SK-N-SH (cell line): ENCODE results near the gene KCTD12. TPM values are rescaled to one million over a fixed set of nuclear protein-coding genes. Genes with fewer than 3 reads are reported as not detected.

Source experiments
- CTCF ChIA-PET: fragments of 300-600, 350-600 bp; formaldehyde crosslinking; extraction: SDS; loops from one replicate; lab custom pipeline; 2021; lab: Yijun Ruan, JAX
- POLR2A ChIA-PET: fragments of 350-600 bp; sonication (Branson Sonifier 250); formaldehyde crosslinking; extraction: SDS; loops from one replicate; lab custom pipeline; 2020; ENCODE audit warnings: antibody characterized with exemption, inconsistent platforms; lab: Yijun Ruan, JAX
- DNase-seq: peaks from one replicate; pipeline ENCODE4 v3.0.0; 2012
- H2AFZ ChIP-seq: fragments of 200-600 bp; sonication (generic); 2 replicates; pipeline ENCODE4 v1.8.1; 2016; ENCODE audit warnings: antibody characterized with exemption, mild to moderate bottlenecking, low read depth
- H3F3A ChIP-seq: fragments of 200-600 bp; sonication (generic); replicated peaks from 2 replicates; pipeline ENCODE3; 2016; ENCODE audit warnings: antibody characterized with exemption, mild to moderate bottlenecking; ENCODE audit not compliant: insufficient read depth
- H3K27ac ChIP-seq, 2 experiments: fragments of 200-500 bp in 1 of 2; fragments of 200-600 bp in 1 of 2; sonication (Bioruptor generic) in 1 of 2; sonication (generic), shearing (Covaris generic) in 1 of 2; 2 replicates each; pipeline versions ENCODE4 v1.5.1 to v1.6.1; 2014 to 2016; ENCODE audit warnings: low read depth in 2 of 2, inconsistent platforms in 1 of 2, low read length in 1 of 2, mild to moderate bottlenecking in 1 of 2, mixed read lengths in 1 of 2
- H3K27me3 ChIP-seq: fragments of 200-600 bp; sonication (generic), shearing (Covaris generic); 2 replicates; pipeline ENCODE4 v1.6.1; 2016; ENCODE audit warnings: mixed run types; ENCODE audit not compliant: insufficient read depth
- H3K36me3 ChIP-seq, 2 experiments: fragments of 200-500 bp in 1 of 2; fragments of 200-600 bp in 1 of 2; sonication (Bioruptor generic) in 1 of 2; sonication (generic) in 1 of 2; replicated peaks in 1 of 2; 2 replicates each; pipeline versions ENCODE3 to v1.5.1; 2014 to 2016; ENCODE audit warnings: low read length in 1 of 2, mild to moderate bottlenecking in 1 of 2; ENCODE audit not compliant: insufficient read depth in 2 of 2, control insufficient read depth in 1 of 2
- H3K4me1 ChIP-seq, 2 experiments: fragments of 200-500 bp in 1 of 2; fragments of 200-600 bp in 1 of 2; sonication (Bioruptor generic) in 1 of 2; sonication (generic), shearing (Covaris generic) in 1 of 2; 2 replicates each; pipeline versions ENCODE4 v1.5.1 to v1.6.1; 2014 to 2016; ENCODE audit warnings: low read depth in 1 of 2, low read length in 1 of 2, mixed run types in 1 of 2; ENCODE audit not compliant: insufficient read depth in 2 of 2, control insufficient read depth in 1 of 2
- H3K4me2 ChIP-seq: fragments of 200-600 bp; sonication (generic), shearing (Covaris generic); 2 replicates; pipeline ENCODE4 v1.6.1; 2017; ENCODE audit warnings: mixed run types
- H3K4me3 ChIP-seq, 2 experiments: fragments of 200-500 bp in 1 of 2; fragments of 200-600 bp in 1 of 2; sonication (Bioruptor generic) in 1 of 2; sonication (generic), shearing (Covaris generic) in 1 of 2; 2 replicates each; pipeline versions ENCODE4 v1.5.1 to v1.8.1; 2014 to 2016; ENCODE audit warnings: low read depth in 2 of 2, inconsistent platforms in 1 of 2, low read length in 1 of 2, mild to moderate bottlenecking in 1 of 2, mixed read lengths in 1 of 2, moderate library complexity in 1 of 2
- H3K79me2 ChIP-seq: fragments of 200-600 bp; sonication (generic); 2 replicates; pipeline ENCODE4 v1.8.1; 2017; ENCODE audit warnings: mild to moderate bottlenecking; ENCODE audit not compliant: insufficient read depth
- H3K9ac ChIP-seq: fragments of 200-600 bp; sonication (generic); 2 replicates; pipeline ENCODE4 v1.6.1; 2017; ENCODE audit warnings: mixed run types
- H3K9me2 ChIP-seq: fragments of 200-600 bp; sonication (generic); 2 replicates; pipeline ENCODE4 v1.6.1; 2017; ENCODE audit warnings: mixed run types
- H3K9me3 ChIP-seq: fragments of 200-600 bp; sonication (generic); 2 replicates; pipeline ENCODE4 v1.6.1; 2017; ENCODE audit warnings: mixed run types, mild to moderate bottlenecking, moderate library complexity
- H4K20me1 ChIP-seq: fragments of 200-600 bp; sonication (generic); 2 replicates; pipeline ENCODE4 v1.6.1; 2017; ENCODE audit warnings: mild to moderate bottlenecking, mixed run types; ENCODE audit not compliant: insufficient read depth
- CHD2 ChIP-seq: fragments of 150-350 bp; IDR thresholded peaks from 2 replicates; pipeline ENCODE4 v1.6.1; 2018; ENCODE audit warnings: low read length; ENCODE audit not compliant: partially characterized antibody
- FOXJ3 ChIP-seq: sonication (generic); formaldehyde crosslinking; IDR thresholded peaks from 2 replicates; pipeline ENCODE4 v1.5.1; 2020; ENCODE audit warnings: mild to moderate bottlenecking, missing genetic modification reagents
- GATA2 ChIP-seq: sonication (generic); formaldehyde crosslinking; IDR thresholded peaks from 2 replicates; pipeline ENCODE4 v1.5.0; 2020; ENCODE audit warnings: mild to moderate bottlenecking, missing genetic modification reagents
- JUND ChIP-seq: IDR thresholded peaks from 2 replicates; pipeline ENCODE4 v1.4.0; 2012
- MEF2A ChIP-seq: IDR thresholded peaks from 2 replicates; pipeline ENCODE4 v1.4.0; 2012; ENCODE audit warnings: low read depth, borderline replicate concordance
- MXI1 ChIP-seq: IDR thresholded peaks from 2 replicates; pipeline ENCODE4 v1.6.1; 2012; ENCODE audit warnings: mild to moderate bottlenecking, low read depth, low read length, improper control_type of control experiment
- NRF1 ChIP-seq: IDR thresholded peaks from 2 replicates; pipeline ENCODE4 v1.6.1; 2012; ENCODE audit warnings: low read depth, mild to moderate bottlenecking, low read length
- RFX5 ChIP-seq: IDR thresholded peaks from 2 replicates; pipeline ENCODE4 v1.6.1; 2012; ENCODE audit warnings: mild to moderate bottlenecking, improper control_type of control experiment, low read length
- RXRA ChIP-seq: IDR thresholded peaks from 2 replicates; pipeline ENCODE4 v1.4.0; 2012; ENCODE audit warnings: low read depth, mild to moderate bottlenecking, borderline replicate concordance
- SIN3A ChIP-seq: IDR thresholded peaks from 2 replicates; pipeline ENCODE4 v1.6.1; 2012; ENCODE audit warnings: low read depth, mild to moderate bottlenecking, low read length, moderate library complexity, borderline replicate concordance
- SMC3 ChIP-seq: IDR thresholded peaks from 2 replicates; pipeline ENCODE4 v1.6.1; 2012; ENCODE audit warnings: low read depth, low read length, improper control_type of control experiment
- USF1 ChIP-seq: IDR thresholded peaks from 2 replicates; pipeline ENCODE4 v1.4.0; 2012; ENCODE audit warnings: low read depth, borderline replicate concordance
- YY1 ChIP-seq: IDR thresholded peaks from 2 replicates; pipeline ENCODE4 v1.4.0; 2012; ENCODE audit warnings: low read depth, mild to moderate bottlenecking
- ZBTB33 ChIP-seq: IDR thresholded peaks from 2 replicates; pipeline ENCODE4 v1.4.0; 2012; ENCODE audit warnings: low read depth, borderline replicate concordance
- WGBS: methylation state at CpG from one replicate; pipeline ENCODE4 v1.1.6; 2017; ENCODE audit warnings: low lambda C conversion rate; 5-methylcytosine and 5-hydroxymethylcytosine counted together
- polyA plus RNA-seq, 3 experiments: library from polyadenylated mRNA; depleted of rRNA; stranded (reverse); fragments of >200 nt; gene quantifications; 2 replicates each; pipeline ENCODE4 v1.2.3, GENCODE V29; 2012
- TF ChIP-seq, protein P1 (sequence below): IDR thresholded peaks from 2 replicates; pipeline ENCODE4 v1.4.0; 2012; ENCODE audit warnings: low read depth
- TF ChIP-seq, protein P2 (sequence below): fragments of 200-600 bp; sonication (generic); IDR thresholded peaks from 2 replicates; pipeline ENCODE4 v1.6.1; 2017; ENCODE audit warnings: antibody characterized with exemption, mild to moderate bottlenecking, moderate library complexity

The KCTD12 gene
- polyA plus RNA-seq, 1 of the 3 experiments (the other 2 are of a cell fraction): 1.0 TPM

GRCh38 chr13:76873445-76873844 lies 12.8 kb downstream of the KCTD12 start:
- Histone ChIP-seq H4K20me1 (no peaks in the 10 kb centered on the region), H3K36me3 (no peaks in the 10 kb centered on the region), H3K4me2 (no peak overlapping the region), H3K4me1 (peaks cover 0 to 3% of the 10 kb centered on the region in 2 experiments; a peak in 1 of 4 replicates), H3K9me2 (no peaks in the 10 kb centered on the region), H3K9me3 (no peaks in the 10 kb centered on the region), H3K79me2 (no peaks in the 10 kb centered on the region), H3K4me3 (no peak overlapping the region), H3K27me3 (no peaks in the 10 kb centered on the region), H3K9ac (no peak overlapping the region), H3F3A (no peaks in the 10 kb centered on the region), H2AFZ (no peak overlapping the region), H3K27ac (no peak overlapping the region)
- no peak for DNase-seq
- POLR2A ChIA-PET: no interaction called here
- 54% methylated on average over 2 of the region's 2 CpGs for WGBS
- CTCF ChIA-PET: interaction anchor here (1.6 to 3.4 kb wide), 2 partner anchors 11 to 14 kb away, joined by 4 to 14 read pairs; no protein-coding TSS in a partner anchor
- TF ChIP-seq CHD2 (no peak), SMC3 (no peak), ZBTB33 (no peak), MXI1 (no peak), RXRA (no peak), FOXJ3 (CRISPR knock-in tag) (no peak), USF1 (no peak), JUND (no peak), MEF2A (no peak), SIN3A (no peak)
- TF ChIP-seq, protein P1, sequence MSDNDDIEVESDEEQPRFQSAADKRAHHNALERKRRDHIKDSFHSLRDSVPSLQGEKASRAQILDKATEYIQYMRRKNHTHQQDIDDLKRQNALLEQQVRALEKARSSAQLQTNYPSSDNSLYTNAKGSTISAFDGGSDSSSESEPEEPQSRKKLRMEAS: no peak

DNA sequence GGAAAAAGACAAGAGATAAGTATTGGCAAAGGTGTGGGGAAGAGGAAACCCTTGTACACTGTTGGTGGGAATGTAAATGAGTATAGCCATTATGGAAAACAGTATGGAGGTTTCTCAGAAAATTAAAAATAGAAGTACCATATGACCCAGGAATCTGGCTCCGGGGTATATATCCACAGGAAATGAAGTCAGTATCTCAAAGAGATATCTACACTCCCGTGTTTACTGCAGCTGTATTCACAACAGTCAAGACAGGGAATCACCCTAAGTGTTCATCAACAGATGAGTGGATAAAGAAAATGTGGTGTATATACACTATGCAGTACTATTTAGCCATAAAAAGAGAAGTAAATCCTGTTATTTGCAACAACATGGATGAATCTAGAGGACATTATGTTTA lies 13.5 kb downstream of the KCTD12 start:
- DNase-seq: no peak
- 9% methylated on average over 2 of the region's 2 CpGs for WGBS

More for the DNA sequence above, 13.5 kb downstream of the KCTD12 start:
- no peaks in the 10 kb centered on the region for H4K20me1 ChIP-seq
- no peak overlapping the region for H2AFZ ChIP-seq
- H3K4me2 ChIP-seq: 0 out of 2 replicates have a peak overlapping the region, but pooled peaks have one; percentile 19
- no peaks in the 10 kb centered on the region for H3K79me2 ChIP-seq
- ChIA-PET CTCF (interaction anchor here (3.4 kb wide), 1 partner anchor 12 kb away, joined by 14 read pairs; no protein-coding TSS in a partner anchor), POLR2A (no interaction called here)
- no peak overlapping the region for H3K4me3 ChIP-seq
- H3K9me2 ChIP-seq: no peaks in the 10 kb centered on the region
- peaks cover 0 to 3% of the 10 kb centered on the region in 2 experiments; a peak in 1 of 4 replicates for H3K4me1 ChIP-seq
- no peaks in the 10 kb centered on the region for H3K9me3 ChIP-seq
- H3F3A ChIP-seq: no peaks in the 10 kb centered on the region
- H3K9ac ChIP-seq: no peak overlapping the region
- no peaks in the 10 kb centered on the region for H3K36me3 ChIP-seq
- H3K27ac ChIP-seq: no peak overlapping the region
- no peaks in the 10 kb centered on the region for H3K27me3 ChIP-seq
- TF ChIP-seq GATA2: no peak
- TF ChIP-seq ZBTB33: no peak
- TF ChIP-seq, protein P2, sequence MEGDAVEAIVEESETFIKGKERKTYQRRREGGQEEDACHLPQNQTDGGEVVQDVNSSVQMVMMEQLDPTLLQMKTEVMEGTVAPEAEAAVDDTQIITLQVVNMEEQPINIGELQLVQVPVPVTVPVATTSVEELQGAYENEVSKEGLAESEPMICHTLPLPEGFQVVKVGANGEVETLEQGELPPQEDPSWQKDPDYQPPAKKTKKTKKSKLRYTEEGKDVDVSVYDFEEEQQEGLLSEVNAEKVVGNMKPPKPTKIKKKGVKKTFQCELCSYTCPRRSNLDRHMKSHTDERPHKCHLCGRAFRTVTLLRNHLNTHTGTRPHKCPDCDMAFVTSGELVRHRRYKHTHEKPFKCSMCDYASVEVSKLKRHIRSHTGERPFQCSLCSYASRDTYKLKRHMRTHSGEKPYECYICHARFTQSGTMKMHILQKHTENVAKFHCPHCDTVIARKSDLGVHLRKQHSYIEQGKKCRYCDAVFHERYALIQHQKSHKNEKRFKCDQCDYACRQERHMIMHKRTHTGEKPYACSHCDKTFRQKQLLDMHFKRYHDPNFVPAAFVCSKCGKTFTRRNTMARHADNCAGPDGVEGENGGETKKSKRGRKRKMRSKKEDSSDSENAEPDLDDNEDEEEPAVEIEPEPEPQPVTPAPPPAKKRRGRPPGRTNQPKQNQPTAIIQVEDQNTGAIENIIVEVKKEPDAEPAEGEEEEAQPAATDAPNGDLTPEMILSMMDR: no peak
- no peak for TF ChIP-seq RFX5
- no peak for TF ChIP-seq RXRA
- TF ChIP-seq YY1: no peak
- TF ChIP-seq SIN3A: no peak
- no peak for TF ChIP-seq SMC3
- TF ChIP-seq NRF1: no peak
- TF ChIP-seq MXI1: no peak
